HUES64 (cell line): ENCODE data around the gene COQ6. TPM values are rescaled to one million over a fixed set of nuclear protein-coding genes. Genes with fewer than 3 reads are reported as not detected.
"Not testable (repeated sequence)": the region's sequence is repeated elsewhere in the genome, so short reads cannot be mapped to it uniquely, and the experiment has no call there.

Experiments used
- H3K27ac ChIP-seq: 2 replicates; pipeline ENCODE4 v1.7.0; 2013; ENCODE audit warnings: low read depth, low read length, inconsistent platforms
- H3K27me3 ChIP-seq: 2 replicates; pipeline ENCODE4 v1.6.1; 2013; ENCODE audit warnings: mild to moderate bottlenecking, low read length; ENCODE audit not compliant: insufficient read depth
- H3K36me3 ChIP-seq: 2 replicates; pipeline ENCODE4 v1.6.1; 2013; ENCODE audit warnings: mild to moderate bottlenecking, low read length; ENCODE audit not compliant: insufficient read depth
- H3K4me1 ChIP-seq: 2 replicates; pipeline ENCODE4 v1.6.1; 2013; ENCODE audit warnings: mild to moderate bottlenecking, low read length, moderate library complexity; ENCODE audit not compliant: insufficient read depth
- H3K4me3 ChIP-seq: 2 replicates; pipeline ENCODE4 v1.5.1; 2013; ENCODE audit warnings: mild to moderate bottlenecking, low read length, moderate library complexity
- H3K9ac ChIP-seq: 2 replicates; pipeline ENCODE4 v1.6.1; 2013; ENCODE audit warnings: mild to moderate bottlenecking, low read depth, low read length
- H3K9me3 ChIP-seq: 2 replicates; pipeline ENCODE4 v1.6.1; 2013; ENCODE audit warnings: low read depth, low read length; ENCODE audit not compliant: insufficient read depth
- WGBS: fragments of 150-250, 120-280 bp; methylation state at CpG from one replicate; pipeline ENCODE4 v1.1.7; 2013; ENCODE audit warnings: missing lambda C conversion rate; 5-methylcytosine and 5-hydroxymethylcytosine counted together
- polyA plus RNA-seq, 2 experiments: library from polyadenylated mRNA; stranded (reverse); fragments of 50-300 nt; gene quantifications; one replicate each; pipeline ENCODE4 v1.2.3, GENCODE V29; 2013

COQ6 gene
- polyA plus RNA-seq (2013, experiment 1 of 2) = 6.7 TPM
- polyA plus RNA-seq (2013, experiment 2 of 2) = 7.3 TPM

DNA sequence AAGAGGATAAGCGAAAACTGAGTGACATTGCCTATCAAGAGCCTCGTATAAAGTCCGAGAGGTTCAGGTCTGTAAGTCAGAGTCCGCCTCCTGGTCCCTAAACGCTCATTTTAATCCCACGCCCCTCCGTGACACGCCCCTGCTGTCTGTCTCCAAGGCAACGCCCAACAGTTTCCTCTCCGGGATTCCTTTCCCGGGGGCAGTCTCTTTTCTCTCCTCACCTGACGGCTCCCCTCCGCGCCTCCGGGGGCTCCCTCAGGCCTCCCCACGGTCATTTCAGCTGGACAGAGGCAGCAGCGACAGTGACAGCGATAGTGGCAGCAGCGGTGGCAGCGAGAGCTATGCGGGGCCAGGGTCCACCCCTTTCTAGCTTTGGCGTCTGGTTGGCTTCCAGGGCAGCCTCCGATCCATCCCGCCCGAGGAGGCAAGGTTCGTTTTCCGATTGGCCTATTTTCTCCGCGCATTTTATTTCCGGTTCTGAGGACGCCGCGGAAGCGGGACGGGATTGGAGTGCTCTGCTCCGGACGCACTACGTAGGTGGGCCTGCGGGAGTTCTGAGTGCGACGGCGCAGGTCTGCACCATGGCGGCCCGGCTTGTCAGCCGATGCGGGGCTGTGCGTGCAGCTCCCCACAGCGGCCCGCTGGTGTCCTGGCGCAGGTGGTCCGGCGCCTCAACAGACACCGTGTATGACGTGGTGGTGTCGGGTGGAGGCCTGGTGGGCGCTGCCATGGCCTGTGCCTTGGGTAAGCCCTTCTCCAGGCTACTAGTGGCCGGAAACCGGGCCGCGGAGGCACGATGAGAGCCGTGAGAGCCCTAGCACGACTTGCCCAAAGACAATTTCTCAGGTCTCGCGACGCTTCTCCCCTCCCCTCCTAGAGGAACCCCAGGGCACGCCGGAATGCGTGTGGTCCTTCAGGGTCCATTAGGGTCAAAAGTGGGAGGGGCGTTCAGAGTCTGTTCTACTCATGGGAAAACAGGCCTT is at the start of gene COQ6, which contains the start of gene FAM161B:
TSS of gene COQ6 (plus strand) at position 551 of the 983 bp plus-strand sequence. CDS start at position 582, 31 bp downstream.
TSS of gene FAM161B (minus strand) at position 343 of the 983 bp plus-strand sequence. CDS start at position 275, 68 bp downstream.
- H3K27ac ChIP-seq = peak within 1 kb of the TSS; percentile 88
- H3K4me3 ChIP-seq = peak within 1 kb of the TSS; percentile 66
- no peaks in the 10 kb centered on the region for H3K27me3 ChIP-seq
- no peaks in the 10 kb centered on the region for H3K9me3 ChIP-seq
- WGBS = under 1% methylated on average over 70 of the region's 70 CpGs
- H3K9ac ChIP-seq = peak within 1 kb of the TSS; percentile 81
- no peaks in the 10 kb centered on the region for H3K4me1 ChIP-seq
- H3K36me3 ChIP-seq = peaks cover 14% of the 10 kb centered on the region

DNA sequence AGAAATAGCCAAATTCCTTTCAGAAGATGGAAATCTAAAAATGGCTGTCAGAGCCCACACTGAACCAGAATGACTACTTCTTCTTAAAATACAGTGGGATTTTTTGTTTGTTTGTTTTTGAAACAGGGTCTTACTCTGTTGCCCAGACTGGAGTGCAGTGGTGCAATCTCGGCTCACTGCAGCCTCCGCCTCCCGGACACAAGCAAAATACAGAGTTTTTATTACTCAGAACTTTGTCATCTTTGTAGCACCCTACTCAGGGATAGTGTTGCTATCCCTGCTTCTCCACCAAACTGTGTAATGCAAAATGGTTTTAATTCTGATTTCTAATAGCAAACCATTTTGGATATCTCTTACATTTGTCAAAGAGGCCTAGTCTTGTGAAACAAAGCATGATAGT is 47.1 kb upstream of the COQ6 start:
- WGBS = 75% methylated on average over 3 of the region's 3 CpGs
- Histone ChIP-seq H3K9ac (no peak overlapping the region), H3K27ac (no peak overlapping the region), H3K36me3 (peaks cover 81% of the 10 kb centered on the region), H3K4me3 (no peak overlapping the region), H3K27me3 (no peaks in the 10 kb centered on the region), H3K9me3 (no peaks in the 10 kb centered on the region), H3K4me1 (no peaks in the 10 kb centered on the region)

DNA sequence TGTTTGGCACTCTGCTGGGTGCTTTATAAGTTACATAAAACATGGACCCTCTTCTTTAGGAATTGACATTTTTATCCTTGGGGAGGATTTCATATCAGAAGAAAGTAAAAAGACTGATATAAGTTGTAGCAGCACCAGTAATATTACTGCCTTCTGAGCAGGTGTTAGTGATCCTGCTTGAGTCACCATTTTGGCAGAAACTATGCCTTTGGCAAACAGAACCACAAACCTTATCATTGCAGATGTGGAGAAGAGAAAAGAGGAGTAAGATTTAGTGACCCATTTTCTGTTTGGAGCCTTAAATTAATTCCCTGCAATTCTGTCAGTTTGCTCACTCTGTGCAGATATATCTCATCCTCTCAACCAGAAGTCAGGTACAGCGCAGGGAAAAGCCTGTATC is 40.4 kb upstream of the COQ6 start:
- WGBS = 97% methylated on average over 1 of the region's 1 CpG
- Histone ChIP-seq H3K4me1 (no peaks in the 10 kb centered on the region), H3K36me3 (peaks cover 82% of the 10 kb centered on the region), H3K9ac (no peak overlapping the region), H3K27me3 (no peaks in the 10 kb centered on the region), H3K9me3 (peaks cover 3% of the 10 kb centered on the region; the same call in 1 of the 2 replicates), H3K27ac (no peak overlapping the region), H3K4me3 (no peak overlapping the region)

DNA sequence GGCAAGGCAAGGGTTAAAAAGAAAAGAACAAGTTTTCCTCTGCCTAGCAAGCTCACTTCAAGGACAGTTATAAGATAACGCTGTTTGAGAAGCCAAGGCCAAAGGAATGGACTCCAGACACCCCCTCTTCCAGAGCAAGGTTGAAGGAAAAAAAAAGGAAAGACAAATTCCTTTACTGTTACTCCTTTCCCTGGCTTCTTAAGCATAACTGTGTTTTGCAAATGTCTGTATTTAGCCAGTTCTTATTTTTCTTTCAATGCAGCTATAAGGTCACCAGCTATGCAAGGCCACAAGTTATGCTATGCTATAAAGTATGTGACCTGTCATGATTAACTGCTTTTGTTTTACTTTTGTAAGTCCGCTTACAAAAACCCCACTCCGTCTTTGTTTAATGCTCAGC is 36.8 kb upstream of the COQ6 start:
- Histone ChIP-seq H3K27ac (no peak overlapping the region), H3K4me1 (no peaks in the 10 kb centered on the region), H3K9me3 (peaks cover 3% of the 10 kb centered on the region; the same call in 1 of the 2 replicates), H3K27me3 (no peaks in the 10 kb centered on the region), H3K4me3 (no peak overlapping the region), H3K36me3 (peaks cover 59% of the 10 kb centered on the region), H3K9ac (no peak overlapping the region)
- 96% methylated on average over 3 of the region's 3 CpGs for WGBS

GRCh38 chr14:73916324-73916723 is 33.8 kb upstream of the COQ6 start:
- Histone ChIP-seq H3K4me1 (no peaks in the 10 kb centered on the region), H3K9ac (no peak overlapping the region), H3K27me3 (no peaks in the 10 kb centered on the region), H3K4me3 (no peak overlapping the region), H3K36me3 (peaks cover 51% of the 10 kb centered on the region), H3K27ac (no peak overlapping the region), H3K9me3 (peaks cover 3% of the 10 kb centered on the region; the same call in 1 of the 2 replicates)
- WGBS = 97% methylated on average over 6 of the region's 6 CpGs

DNA sequence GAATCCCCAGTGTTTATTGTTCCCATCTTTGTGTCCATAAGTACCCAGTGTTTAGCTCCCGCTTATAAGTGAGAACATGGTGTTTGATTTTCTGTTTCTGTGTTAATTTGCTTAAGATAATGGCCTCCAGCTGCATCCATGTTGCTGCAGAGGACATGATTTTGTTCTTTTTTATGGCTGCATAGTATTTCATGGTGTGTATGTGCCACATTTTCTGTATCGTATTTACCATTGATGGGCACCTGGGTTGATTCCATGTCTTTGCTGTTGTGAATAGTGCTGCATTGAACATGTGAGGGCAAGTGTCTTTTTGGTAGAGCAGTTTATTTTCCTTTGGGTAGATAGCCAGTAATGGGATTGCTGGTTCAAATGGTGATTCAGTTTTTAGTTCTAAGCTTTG is 30.6 kb upstream of the COQ6 start:
- H3K9me3 ChIP-seq, H3K27ac ChIP-seq, H3K4me3 ChIP-seq, H3K27me3 ChIP-seq, H3K9ac ChIP-seq, H3K4me1 ChIP-seq: not testable (repeated sequence)
- H3K36me3 ChIP-seq = peaks cover 57% of the 10 kb centered on the region
- 95% methylated on average over 2 of the region's 2 CpGs for WGBS

DNA sequence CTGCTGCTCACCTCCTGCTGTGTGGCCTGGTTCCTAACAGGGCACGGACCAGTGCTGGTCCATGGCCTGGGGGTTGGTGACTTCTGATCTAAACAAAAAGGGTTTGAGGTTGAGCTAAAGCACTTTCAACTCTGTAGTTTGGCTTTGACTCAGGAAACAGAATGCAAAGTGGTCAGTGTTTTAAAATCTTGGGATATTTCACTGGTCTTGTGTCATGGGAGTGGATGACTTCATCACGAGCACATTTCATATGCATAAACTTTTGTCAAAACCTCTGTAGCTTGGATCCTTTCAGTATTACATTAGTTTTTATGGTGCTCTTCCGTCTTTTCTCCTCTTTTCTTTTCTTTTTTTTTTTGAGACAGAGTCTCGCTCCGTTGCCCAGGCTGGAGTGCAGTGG is 25.8 kb upstream of the COQ6 start:
- no peak overlapping the region for H3K9ac ChIP-seq
- no peak overlapping the region for H3K4me3 ChIP-seq
- H3K27ac ChIP-seq = no peak overlapping the region
- H3K27me3 ChIP-seq = no peaks in the 10 kb centered on the region
- no peaks in the 10 kb centered on the region for H3K9me3 ChIP-seq
- WGBS = 85% methylated on average over 5 of the region's 5 CpGs
- peaks cover 85% of the 10 kb centered on the region for H3K36me3 ChIP-seq
- H3K4me1 ChIP-seq = no peaks in the 10 kb centered on the region

GRCh38 chr14:73935666-73936065 is 14.4 kb upstream of the COQ6 start:
- no peaks in the 10 kb centered on the region for H3K4me1 ChIP-seq
- H3K27ac ChIP-seq = no peak overlapping the region

GRCh38 chr14:73936548-73936947 is 13.6 kb upstream of the COQ6 start:
- peaks cover 23% of the 10 kb centered on the region for H3K36me3 ChIP-seq
- no peak overlapping the region for H3K4me3 ChIP-seq
- no peaks in the 10 kb centered on the region for H3K9me3 ChIP-seq
- no peak overlapping the region for H3K9ac ChIP-seq
- WGBS = 92% methylated on average over 1 of the region's 1 CpG
- H3K4me1 ChIP-seq = no peaks in the 10 kb centered on the region
- no peak overlapping the region for H3K27ac ChIP-seq
- H3K27me3 ChIP-seq = no peaks in the 10 kb centered on the region

More at GRCh38 chr14:73935666-73936065, 14.4 kb upstream of the COQ6 start:
- Histone ChIP-seq H3K9ac (no peak overlapping the region), H3K4me3 (no peak overlapping the region), H3K9me3 (no peaks in the 10 kb centered on the region), H3K27me3 (no peaks in the 10 kb centered on the region), H3K36me3 (peaks cover 31% of the 10 kb centered on the region)
- WGBS = 87% methylated on average over 1 of the region's 2 CpGs

DNA sequence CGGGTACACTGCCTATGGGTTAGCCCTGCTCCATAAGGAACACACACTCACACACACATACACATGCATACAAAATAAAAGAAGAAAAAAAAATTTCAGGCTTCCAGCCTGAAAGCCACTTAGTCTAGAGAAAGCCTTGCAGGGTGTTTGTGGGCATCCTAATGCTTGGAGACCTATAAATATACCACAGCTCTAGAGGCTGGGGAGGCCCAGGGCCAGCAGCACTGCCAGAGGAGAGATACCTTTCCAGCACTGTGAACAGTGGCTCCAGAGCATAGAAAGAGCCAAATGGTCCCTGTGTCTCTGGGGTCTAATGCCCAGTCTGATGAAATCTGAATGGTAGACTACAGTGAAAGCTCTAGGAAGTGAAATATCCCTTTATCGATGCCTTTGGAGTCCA is 13.1 kb upstream of the COQ6 start:
- Histone ChIP-seq H3K4me1 (no peaks in the 10 kb centered on the region), H3K9ac (no peak overlapping the region), H3K27me3 (no peaks in the 10 kb centered on the region), H3K27ac (no peak overlapping the region), H3K36me3 (peaks cover 18% of the 10 kb centered on the region), H3K4me3 (no peak overlapping the region), H3K9me3 (no peaks in the 10 kb centered on the region)
- WGBS = 92% methylated on average over 2 of the region's 2 CpGs

GRCh38 chr14:73942180-73942579 is 7.9 kb upstream of the COQ6 start:
- H3K9me3 ChIP-seq = no peaks in the 10 kb centered on the region
- no peaks in the 10 kb centered on the region for H3K36me3 ChIP-seq
- 90% methylated on average over 7 of the region's 7 CpGs for WGBS
- H3K27me3 ChIP-seq = no peaks in the 10 kb centered on the region; the same call in 1 of the 2 replicates
- no peak overlapping the region for H3K9ac ChIP-seq
- H3K27ac ChIP-seq = no peak overlapping the region
- no peak overlapping the region for H3K4me3 ChIP-seq
- no peaks in the 10 kb centered on the region for H3K4me1 ChIP-seq
